SK-N-SH (cell line): ENCODE data around the gene RTN4RL2. TPM values are rescaled to one million over a fixed set of nuclear protein-coding genes. Genes with fewer than 3 reads are reported as not detected.

Experiments used
- CTCF ChIA-PET: fragments of 300-600, 350-600 bp; formaldehyde crosslinking; extraction: SDS; loops from one replicate; lab custom pipeline; 2021; lab: Yijun Ruan, JAX
- POLR2A ChIA-PET: fragments of 350-600 bp; sonication (Branson Sonifier 250); formaldehyde crosslinking; extraction: SDS; loops from one replicate; lab custom pipeline; 2020; ENCODE audit warnings: antibody characterized with exemption, inconsistent platforms; lab: Yijun Ruan, JAX
- DNase-seq: peaks from one replicate; pipeline ENCODE4 v3.0.0; 2012
- H2AFZ ChIP-seq: fragments of 200-600 bp; sonication (generic); 2 replicates; pipeline ENCODE4 v1.8.1; 2016; ENCODE audit warnings: antibody characterized with exemption, mild to moderate bottlenecking, low read depth
- H3F3A ChIP-seq: fragments of 200-600 bp; sonication (generic); replicated peaks from 2 replicates; pipeline ENCODE3; 2016; ENCODE audit warnings: antibody characterized with exemption, mild to moderate bottlenecking; ENCODE audit not compliant: insufficient read depth
- H3K27ac ChIP-seq, 2 experiments: fragments of 200-500 bp in 1 of 2; fragments of 200-600 bp in 1 of 2; sonication (Bioruptor generic) in 1 of 2; sonication (generic), shearing (Covaris generic) in 1 of 2; 2 replicates each; pipeline versions ENCODE4 v1.5.1 to v1.6.1; 2014 to 2016; ENCODE audit warnings: low read depth in 2 of 2, inconsistent platforms in 1 of 2, low read length in 1 of 2, mild to moderate bottlenecking in 1 of 2, mixed read lengths in 1 of 2
- H3K27me3 ChIP-seq: fragments of 200-600 bp; sonication (generic), shearing (Covaris generic); 2 replicates; pipeline ENCODE4 v1.6.1; 2016; ENCODE audit warnings: mixed run types; ENCODE audit not compliant: insufficient read depth
- H3K36me3 ChIP-seq, 2 experiments: fragments of 200-500 bp in 1 of 2; fragments of 200-600 bp in 1 of 2; sonication (Bioruptor generic) in 1 of 2; sonication (generic) in 1 of 2; replicated peaks in 1 of 2; 2 replicates each; pipeline versions ENCODE3 to v1.5.1; 2014 to 2016; ENCODE audit warnings: low read length in 1 of 2, mild to moderate bottlenecking in 1 of 2; ENCODE audit not compliant: insufficient read depth in 2 of 2, control insufficient read depth in 1 of 2
- H3K4me1 ChIP-seq, 2 experiments: fragments of 200-500 bp in 1 of 2; fragments of 200-600 bp in 1 of 2; sonication (Bioruptor generic) in 1 of 2; sonication (generic), shearing (Covaris generic) in 1 of 2; 2 replicates each; pipeline versions ENCODE4 v1.5.1 to v1.6.1; 2014 to 2016; ENCODE audit warnings: low read depth in 1 of 2, low read length in 1 of 2, mixed run types in 1 of 2; ENCODE audit not compliant: insufficient read depth in 2 of 2, control insufficient read depth in 1 of 2
- H3K4me2 ChIP-seq: fragments of 200-600 bp; sonication (generic), shearing (Covaris generic); 2 replicates; pipeline ENCODE4 v1.6.1; 2017; ENCODE audit warnings: mixed run types
- H3K4me3 ChIP-seq, 2 experiments: fragments of 200-500 bp in 1 of 2; fragments of 200-600 bp in 1 of 2; sonication (Bioruptor generic) in 1 of 2; sonication (generic), shearing (Covaris generic) in 1 of 2; 2 replicates each; pipeline versions ENCODE4 v1.5.1 to v1.8.1; 2014 to 2016; ENCODE audit warnings: low read depth in 2 of 2, inconsistent platforms in 1 of 2, low read length in 1 of 2, mild to moderate bottlenecking in 1 of 2, mixed read lengths in 1 of 2, moderate library complexity in 1 of 2
- H3K79me2 ChIP-seq: fragments of 200-600 bp; sonication (generic); 2 replicates; pipeline ENCODE4 v1.8.1; 2017; ENCODE audit warnings: mild to moderate bottlenecking; ENCODE audit not compliant: insufficient read depth
- H3K9ac ChIP-seq: fragments of 200-600 bp; sonication (generic); 2 replicates; pipeline ENCODE4 v1.6.1; 2017; ENCODE audit warnings: mixed run types
- H3K9me2 ChIP-seq: fragments of 200-600 bp; sonication (generic); 2 replicates; pipeline ENCODE4 v1.6.1; 2017; ENCODE audit warnings: mixed run types
- H3K9me3 ChIP-seq: fragments of 200-600 bp; sonication (generic); 2 replicates; pipeline ENCODE4 v1.6.1; 2017; ENCODE audit warnings: mixed run types, mild to moderate bottlenecking, moderate library complexity
- H4K20me1 ChIP-seq: fragments of 200-600 bp; sonication (generic); 2 replicates; pipeline ENCODE4 v1.6.1; 2017; ENCODE audit warnings: mild to moderate bottlenecking, mixed run types; ENCODE audit not compliant: insufficient read depth
- ELF1 ChIP-seq: IDR thresholded peaks from 2 replicates; pipeline ENCODE4 v1.4.0; 2012
- EP300 ChIP-seq, 2 experiments: IDR thresholded peaks; 2 replicates each; pipeline versions ENCODE4 v1.4.0 to v1.6.1; 2012; ENCODE audit warnings: borderline replicate concordance in 1 of 2, low read depth in 1 of 2, low read length in 1 of 2
- EZH2phosphoT487 ChIP-seq: fragments of 200-600 bp; sonication (generic); IDR thresholded peaks from 2 replicates; pipeline ENCODE4 v1.6.1; 2017; ENCODE audit warnings: low read depth, mixed run types, mild to moderate bottlenecking, antibody characterized with exemption, moderate library complexity, borderline replicate concordance
- FOSL2 ChIP-seq: IDR thresholded peaks from 2 replicates; pipeline ENCODE4 v1.4.0; 2012; ENCODE audit warnings: low read depth, mild to moderate bottlenecking, moderate library complexity, borderline replicate concordance
- FOXJ3 ChIP-seq: sonication (generic); formaldehyde crosslinking; IDR thresholded peaks from 2 replicates; pipeline ENCODE4 v1.5.1; 2020; ENCODE audit warnings: mild to moderate bottlenecking, missing genetic modification reagents
- GABPA ChIP-seq: IDR thresholded peaks from 2 replicates; pipeline ENCODE4 v1.4.0; 2012; ENCODE audit warnings: low read depth, mild to moderate bottlenecking
- GATA2 ChIP-seq: sonication (generic); formaldehyde crosslinking; IDR thresholded peaks from 2 replicates; pipeline ENCODE4 v1.5.0; 2020; ENCODE audit warnings: mild to moderate bottlenecking, missing genetic modification reagents
- JUND ChIP-seq: IDR thresholded peaks from 2 replicates; pipeline ENCODE4 v1.4.0; 2012
- NFIC ChIP-seq: IDR thresholded peaks from 2 replicates; pipeline ENCODE4 v1.4.0; 2012; ENCODE audit warnings: borderline replicate concordance
- RCOR1 ChIP-seq: fragments of 150-350 bp; IDR thresholded peaks from 2 replicates; pipeline ENCODE4 v1.6.1; 2017; ENCODE audit warnings: antibody characterized with exemption, low read length
- RXRA ChIP-seq: IDR thresholded peaks from 2 replicates; pipeline ENCODE4 v1.4.0; 2012; ENCODE audit warnings: low read depth, mild to moderate bottlenecking, borderline replicate concordance
- SIN3A ChIP-seq: IDR thresholded peaks from 2 replicates; pipeline ENCODE4 v1.6.1; 2012; ENCODE audit warnings: low read depth, mild to moderate bottlenecking, low read length, moderate library complexity, borderline replicate concordance
- TAF1 ChIP-seq: IDR thresholded peaks from 2 replicates; pipeline ENCODE4 v1.6.1; 2012; ENCODE audit warnings: low read depth, mild to moderate bottlenecking, low read length, moderate library complexity, borderline replicate concordance
- WGBS: methylation state at CpG from one replicate; pipeline ENCODE4 v1.1.6; 2017; ENCODE audit warnings: low lambda C conversion rate; 5-methylcytosine and 5-hydroxymethylcytosine counted together
- polyA plus RNA-seq, 3 experiments: library from polyadenylated mRNA; depleted of rRNA; stranded (reverse); fragments of >200 nt; gene quantifications; 2 replicates each; pipeline ENCODE4 v1.2.3, GENCODE V29; 2012
- TF ChIP-seq, protein P1 (sequence below): fragments of 150-350 bp; IDR thresholded peaks from 2 replicates; pipeline ENCODE4 v1.6.1; 2016; ENCODE audit warnings: mild to moderate bottlenecking, low read depth, low read length
- TF ChIP-seq, protein P2 (sequence below): IDR thresholded peaks from 2 replicates; pipeline ENCODE4; 2012
- TF ChIP-seq, protein P3 (sequence below): fragments of 150-350 bp; IDR thresholded peaks from 2 replicates; pipeline ENCODE4 v1.6.1; 2017; ENCODE audit warnings: antibody characterized with exemption, low read length, low read depth, borderline replicate concordance
- TF ChIP-seq, protein P4 (sequence below): IDR thresholded peaks from 2 replicates; pipeline ENCODE4 v1.4.0; 2012; ENCODE audit warnings: low read depth
- TF ChIP-seq, protein P5 (sequence below): IDR thresholded peaks from 2 replicates; pipeline ENCODE4 v1.4.0; 2012; ENCODE audit warnings: low read depth, borderline replicate concordance
- TF ChIP-seq, protein P6 (sequence below): fragments of 200-600 bp; sonication (generic); IDR thresholded peaks from 2 replicates; pipeline ENCODE4 v1.6.1; 2017; ENCODE audit warnings: antibody characterized with exemption, mild to moderate bottlenecking, moderate library complexity

The RTN4RL2 gene
- polyA plus RNA-seq, 1 of the 3 experiments (the other 2 are of a cell fraction) = 0.30 TPM

DNA sequence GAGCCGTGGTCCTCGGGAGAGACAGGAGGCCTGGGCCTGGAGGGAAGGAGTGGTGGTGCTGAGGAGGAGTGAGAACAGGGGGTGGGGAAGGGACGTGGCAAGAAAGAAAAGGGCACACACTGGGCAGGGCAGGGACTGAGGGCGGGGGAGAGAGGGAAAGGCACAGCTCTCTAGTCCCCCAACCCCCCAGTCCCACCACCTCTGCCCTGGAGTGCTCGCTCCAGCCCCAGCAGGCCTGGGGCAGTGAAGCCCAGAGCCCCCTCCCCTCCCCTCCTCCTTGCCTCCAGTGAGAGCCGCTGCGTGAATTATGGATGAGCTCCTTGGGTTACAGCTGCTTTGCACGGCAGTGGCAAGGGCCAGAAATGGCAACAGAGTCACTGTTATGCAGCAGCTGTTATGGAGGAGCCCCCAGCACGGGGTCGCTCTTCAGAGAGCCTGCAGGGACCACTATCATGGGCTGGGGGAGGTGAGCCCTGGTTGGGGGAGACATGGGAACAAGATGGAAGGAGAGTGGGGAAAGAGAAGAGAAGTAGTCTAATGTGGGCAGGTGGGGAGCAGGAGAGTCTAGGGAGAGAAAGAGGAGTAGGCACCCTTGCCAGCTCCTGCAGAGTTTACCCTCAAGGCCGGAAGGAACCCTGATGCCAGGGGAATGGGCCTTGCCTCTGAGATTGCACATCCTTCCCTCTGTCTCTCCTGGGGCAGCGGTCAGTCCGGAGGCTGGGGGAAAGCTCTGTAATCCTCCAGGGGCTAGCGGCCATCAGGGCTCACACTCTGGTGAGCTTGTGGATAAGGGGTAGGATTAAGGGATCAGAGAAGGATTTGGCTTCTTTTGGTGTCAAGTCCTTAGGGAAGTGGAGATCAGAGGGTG is 3.6 kb downstream of the RTN4RL2 start:
- Histone ChIP-seq H3K79me2 (no peaks in the 10 kb centered on the region), H3F3A (peaks cover 4% of the 10 kb centered on the region), H4K20me1 (no peaks in the 10 kb centered on the region), H3K27me3 (peaks cover 21% of the 10 kb centered on the region), H3K4me1 (peaks cover 11 to 15% of the 10 kb centered on the region in 2 experiments; a peak in 2 of 4 replicates), H3K36me3 (no peaks in the 10 kb centered on the region), H3K4me2 (no peak overlapping the region), H3K27ac (no peak overlapping the region), H3K9me3 (no peaks in the 10 kb centered on the region), H3K4me3 (no peak overlapping the region), H2AFZ (no peak overlapping the region), H3K9ac (no peak overlapping the region), H3K9me2 (no peaks in the 10 kb centered on the region)
- no peak for TF ChIP-seq EZH2phosphoT487
- TF ChIP-seq ELF1 = no peak
- no peak for TF ChIP-seq NFIC
- TF ChIP-seq RCOR1 = no peak
- TF ChIP-seq, protein P1, sequence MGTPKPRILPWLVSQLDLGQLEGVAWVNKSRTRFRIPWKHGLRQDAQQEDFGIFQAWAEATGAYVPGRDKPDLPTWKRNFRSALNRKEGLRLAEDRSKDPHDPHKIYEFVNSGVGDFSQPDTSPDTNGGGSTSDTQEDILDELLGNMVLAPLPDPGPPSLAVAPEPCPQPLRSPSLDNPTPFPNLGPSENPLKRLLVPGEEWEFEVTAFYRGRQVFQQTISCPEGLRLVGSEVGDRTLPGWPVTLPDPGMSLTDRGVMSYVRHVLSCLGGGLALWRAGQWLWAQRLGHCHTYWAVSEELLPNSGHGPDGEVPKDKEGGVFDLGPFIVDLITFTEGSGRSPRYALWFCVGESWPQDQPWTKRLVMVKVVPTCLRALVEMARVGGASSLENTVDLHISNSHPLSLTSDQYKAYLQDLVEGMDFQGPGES = no peak
- no peak for TF ChIP-seq RXRA
- TF ChIP-seq TAF1 = no peak
- no peak for TF ChIP-seq GATA2 (CRISPR knock-in tag)
- no peak for TF ChIP-seq FOSL2
- TF ChIP-seq, protein P2, sequence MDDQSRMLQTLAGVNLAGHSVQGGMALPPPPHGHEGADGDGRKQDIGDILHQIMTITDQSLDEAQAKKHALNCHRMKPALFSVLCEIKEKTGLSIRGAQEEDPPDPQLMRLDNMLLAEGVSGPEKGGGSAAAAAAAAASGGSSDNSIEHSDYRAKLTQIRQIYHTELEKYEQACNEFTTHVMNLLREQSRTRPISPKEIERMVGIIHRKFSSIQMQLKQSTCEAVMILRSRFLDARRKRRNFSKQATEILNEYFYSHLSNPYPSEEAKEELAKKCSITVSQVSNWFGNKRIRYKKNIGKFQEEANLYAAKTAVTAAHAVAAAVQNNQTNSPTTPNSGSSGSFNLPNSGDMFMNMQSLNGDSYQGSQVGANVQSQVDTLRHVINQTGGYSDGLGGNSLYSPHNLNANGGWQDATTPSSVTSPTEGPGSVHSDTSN = no peak
- TF ChIP-seq JUND = no peak
- TF ChIP-seq, protein P3, sequence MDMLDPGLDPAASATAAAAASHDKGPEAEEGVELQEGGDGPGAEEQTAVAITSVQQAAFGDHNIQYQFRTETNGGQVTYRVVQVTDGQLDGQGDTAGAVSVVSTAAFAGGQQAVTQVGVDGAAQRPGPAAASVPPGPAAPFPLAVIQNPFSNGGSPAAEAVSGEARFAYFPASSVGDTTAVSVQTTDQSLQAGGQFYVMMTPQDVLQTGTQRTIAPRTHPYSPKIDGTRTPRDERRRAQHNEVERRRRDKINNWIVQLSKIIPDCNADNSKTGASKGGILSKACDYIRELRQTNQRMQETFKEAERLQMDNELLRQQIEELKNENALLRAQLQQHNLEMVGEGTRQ = no peak
- TF ChIP-seq, protein P4, sequence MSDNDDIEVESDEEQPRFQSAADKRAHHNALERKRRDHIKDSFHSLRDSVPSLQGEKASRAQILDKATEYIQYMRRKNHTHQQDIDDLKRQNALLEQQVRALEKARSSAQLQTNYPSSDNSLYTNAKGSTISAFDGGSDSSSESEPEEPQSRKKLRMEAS = no peak
- TF ChIP-seq, protein P5, sequence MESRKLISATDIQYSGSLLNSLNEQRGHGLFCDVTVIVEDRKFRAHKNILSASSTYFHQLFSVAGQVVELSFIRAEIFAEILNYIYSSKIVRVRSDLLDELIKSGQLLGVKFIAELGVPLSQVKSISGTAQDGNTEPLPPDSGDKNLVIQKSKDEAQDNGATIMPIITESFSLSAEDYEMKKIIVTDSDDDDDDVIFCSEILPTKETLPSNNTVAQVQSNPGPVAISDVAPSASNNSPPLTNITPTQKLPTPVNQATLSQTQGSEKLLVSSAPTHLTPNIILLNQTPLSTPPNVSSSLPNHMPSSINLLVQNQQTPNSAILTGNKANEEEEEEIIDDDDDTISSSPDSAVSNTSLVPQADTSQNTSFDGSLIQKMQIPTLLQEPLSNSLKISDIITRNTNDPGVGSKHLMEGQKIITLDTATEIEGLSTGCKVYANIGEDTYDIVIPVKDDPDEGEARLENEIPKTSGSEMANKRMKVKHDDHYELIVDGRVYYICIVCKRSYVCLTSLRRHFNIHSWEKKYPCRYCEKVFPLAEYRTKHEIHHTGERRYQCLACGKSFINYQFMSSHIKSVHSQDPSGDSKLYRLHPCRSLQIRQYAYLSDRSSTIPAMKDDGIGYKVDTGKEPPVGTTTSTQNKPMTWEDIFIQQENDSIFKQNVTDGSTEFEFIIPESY = no peak
- no peak for TF ChIP-seq FOXJ3 (CRISPR knock-in tag)
- TF ChIP-seq SIN3A = no peak
- TF ChIP-seq, protein P6, sequence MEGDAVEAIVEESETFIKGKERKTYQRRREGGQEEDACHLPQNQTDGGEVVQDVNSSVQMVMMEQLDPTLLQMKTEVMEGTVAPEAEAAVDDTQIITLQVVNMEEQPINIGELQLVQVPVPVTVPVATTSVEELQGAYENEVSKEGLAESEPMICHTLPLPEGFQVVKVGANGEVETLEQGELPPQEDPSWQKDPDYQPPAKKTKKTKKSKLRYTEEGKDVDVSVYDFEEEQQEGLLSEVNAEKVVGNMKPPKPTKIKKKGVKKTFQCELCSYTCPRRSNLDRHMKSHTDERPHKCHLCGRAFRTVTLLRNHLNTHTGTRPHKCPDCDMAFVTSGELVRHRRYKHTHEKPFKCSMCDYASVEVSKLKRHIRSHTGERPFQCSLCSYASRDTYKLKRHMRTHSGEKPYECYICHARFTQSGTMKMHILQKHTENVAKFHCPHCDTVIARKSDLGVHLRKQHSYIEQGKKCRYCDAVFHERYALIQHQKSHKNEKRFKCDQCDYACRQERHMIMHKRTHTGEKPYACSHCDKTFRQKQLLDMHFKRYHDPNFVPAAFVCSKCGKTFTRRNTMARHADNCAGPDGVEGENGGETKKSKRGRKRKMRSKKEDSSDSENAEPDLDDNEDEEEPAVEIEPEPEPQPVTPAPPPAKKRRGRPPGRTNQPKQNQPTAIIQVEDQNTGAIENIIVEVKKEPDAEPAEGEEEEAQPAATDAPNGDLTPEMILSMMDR = no peak
- no peak for TF ChIP-seq EP300 (IDR thresholded peaks at IDR 0.05; ENCODE audit: borderline replicate concordance in 1 of 2, low read depth in 1 of 2, low read length in 1 of 2)
- TF ChIP-seq GABPA = no peak
- ChIA-PET POLR2A (no interaction called here), CTCF (interaction anchor here (0.7 to 13.8 kb wide), 6 partner anchors 8 to 180 kb away, joined by 3 to 306 read pairs (median 15); no protein-coding TSS in a partner anchor)
- 72% methylated on average over 14 of the region's 14 CpGs for WGBS
- DNase-seq = no peak
